Measurements from ENCODE around the gene SEPTIN5. TPM values are rescaled to one million over a fixed set of nuclear protein-coding genes. Genes with fewer than 3 reads are reported as not detected.
A peak's percentile ranks its signal among the peaks of the same experiment; 100 is the strongest.

The SEPTIN5 gene
- total RNA-seq, 1 experiment from 2014 or later: 22.4 TPM

GRCh38 chr22:19734163-19734562, 19.9 kb downstream of the SEPTIN5 start:
- ATAC-seq: no peak
- TF ChIP-seq ETV6 (CRISPR knock-in tag; IDR thresholded peaks at IDR 0.05) (no peak), JAZF1 (CRISPR knock-in tag; IDR thresholded peaks at IDR 0.05) (no peak), NFATC4 (CRISPR knock-in tag; IDR thresholded peaks at IDR 0.05) (no peak), ZNF425 (CRISPR knock-in tag; conservative IDR thresholded peaks at IDR 0.05) (no peak)
- H3K27me3 Mint-ChIP-seq (ENCODE audit: low read depth): peaks cover 14% of the 10 kb centered on the region

GRCh38 chr22:19734837-19735382, 20.6 kb downstream of the SEPTIN5 start:
- POLR2A ChIA-PET: no interaction called here
- ATAC-seq (no peak), DNase-seq (ENCODE audit: low spot score) (no peak)
- Mint-ChIP-seq H3K27ac (no peak overlapping the region), H3K36me3 (no peaks in the 10 kb centered on the region), H3K4me1 (no peaks in the 10 kb centered on the region), H3K4me3 (no peak overlapping the region), H3K27me3 (ENCODE audit: low read depth) (peaks cover 7% of the 10 kb centered on the region), H3K9me3 (no peaks in the 10 kb centered on the region)
- TF ChIP-seq TP53 (CRISPR knock-in tag; IDR thresholded peaks at IDR 0.05): no peak
- no peak for TF ChIP-seq SOX15 (CRISPR knock-in tag; IDR thresholded peaks at IDR 0.05)
- TF ChIP-seq ZNF263 (CRISPR knock-in tag; IDR thresholded peaks at IDR 0.05; ENCODE audit: low read depth): peak; percentile 78; the same call in 1 of the 2 replicates
- CTCF ChIA-PET: interaction anchor here (0.7 to 1.2 kb wide), 2 partner anchors 11 to 175 kb away, joined by 3 read pairs; no protein-coding TSS in a partner anchor

More at GRCh38 chr22:19734163-19734562, 19.9 kb downstream of the SEPTIN5 start:
- H3K36me3 Mint-ChIP-seq: no peaks in the 10 kb centered on the region
- no peak overlapping the region for H3K27ac Mint-ChIP-seq
- H3K9me3 Mint-ChIP-seq: no peaks in the 10 kb centered on the region
- CTCF ChIA-PET: no interaction called here
- H3K4me1 Mint-ChIP-seq: no peaks in the 10 kb centered on the region
- DNase-seq (ENCODE audit: low spot score): no peak
- POLR2A ChIA-PET: no interaction called here
- no peak overlapping the region for H3K4me3 Mint-ChIP-seq

GRCh38 chr22:19735665-19736510, 21.6 kb downstream of the SEPTIN5 start:
- H3K4me1 Mint-ChIP-seq: no peaks in the 10 kb centered on the region
- no peaks in the 10 kb centered on the region for H3K27me3 Mint-ChIP-seq (ENCODE audit: low read depth)
- no peak overlapping the region for H3K4me3 Mint-ChIP-seq
- ChIA-PET POLR2A (no interaction called here), CTCF (interaction anchor here (1.2 kb wide), 1 partner anchor 12 kb away, joined by 3 read pairs; no protein-coding TSS in a partner anchor)
- no peak for DNase-seq (ENCODE audit: low spot score)
- no peak for ATAC-seq
- no peaks in the 10 kb centered on the region for H3K9me3 Mint-ChIP-seq
- H3K36me3 Mint-ChIP-seq: no peaks in the 10 kb centered on the region
- H3K27ac Mint-ChIP-seq: no peak overlapping the region
- TF ChIP-seq E2F4 (CRISPR knock-in tag; IDR thresholded peaks at IDR 0.05; ENCODE audit: borderline replicate concordance, low read depth): no peak
- TF ChIP-seq ELF4 (CRISPR knock-in tag; IDR thresholded peaks at IDR 0.05; ENCODE audit: low read depth): no peak
- TF ChIP-seq TP53 (CRISPR knock-in tag; IDR thresholded peaks at IDR 0.05): no peak
- no peak for TF ChIP-seq JUN (CRISPR knock-in tag; IDR thresholded peaks at IDR 0.05)
- TF ChIP-seq ZNF532 (CRISPR knock-in tag; IDR thresholded peaks at IDR 0.05; ENCODE audit: borderline replicate concordance): no peak
- no peak for TF ChIP-seq ATF6 (CRISPR knock-in tag; IDR thresholded peaks at IDR 0.05)
- TF ChIP-seq CTCF (IDR thresholded peaks at IDR 0.05): no peak
- no peak for TF ChIP-seq MLX (CRISPR knock-in tag; IDR thresholded peaks at IDR 0.05)
- TF ChIP-seq ZNF263 (CRISPR knock-in tag; IDR thresholded peaks at IDR 0.05; ENCODE audit: low read depth): no peak
- no peak for TF ChIP-seq ESRRA (CRISPR knock-in tag; IDR thresholded peaks at IDR 0.05; ENCODE audit: borderline replicate concordance)
- no peak for TF ChIP-seq SP1 (CRISPR knock-in tag; conservative IDR thresholded peaks at IDR 0.05)

Measured in WTC11 (cell line).